A673 (cell line): ENCODE results near the gene SOX1.

ENCODE experiments used
- CTCF ChIP-seq: fragments of 300-800, 200-600 bp; sonication (generic); conservative IDR thresholded peaks from 2 replicates; pipeline ENCODE4 v1.5.1; 2017; ENCODE audit warnings: low read depth, mild to moderate bottlenecking, antibody characterized with exemption, low read length, moderate library complexity, mixed read lengths
- EZH2 ChIP-seq: fragments of 200-600 bp; sonication (generic); IDR thresholded peaks from 2 replicates; pipeline ENCODE4 v1.6.1; 2017; ENCODE audit warnings: borderline replicate concordance, low read depth, mild to moderate bottlenecking, mixed read lengths, antibody characterized with exemption, low read length; ENCODE audit not compliant: poor library complexity, severe bottlenecking

DNA sequence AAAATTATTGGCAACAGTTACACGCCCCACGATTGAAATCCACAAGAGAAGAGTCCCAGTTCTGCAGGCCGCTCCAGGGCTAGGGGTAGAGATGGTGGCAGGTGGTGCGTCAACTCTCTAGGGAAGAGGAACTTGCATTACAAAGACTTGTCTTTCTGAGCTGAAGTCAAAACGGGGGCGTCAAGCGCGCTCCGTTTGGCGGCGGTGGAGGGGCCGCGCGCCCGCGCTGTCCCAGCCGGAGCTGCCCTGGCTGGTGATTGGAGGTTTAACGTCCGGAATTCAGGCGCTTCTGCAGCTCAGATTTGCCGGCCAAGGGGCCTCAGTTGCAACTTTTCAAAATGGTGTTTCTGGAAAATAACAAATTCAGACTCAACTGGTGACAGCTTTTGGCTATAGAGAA is 38.9 kb downstream of the SOX1 start:
- TF ChIP-seq CTCF (no peak), EZH2 (no peak)
